ENCODE results near the gene RASGRF1. TPM values are rescaled to one million over a fixed set of nuclear protein-coding genes. Genes with fewer than 3 reads are reported as not detected.

RASGRF1 gene
- polyA plus RNA-seq, 1 donor (not counting 4 experiments of a cell fraction or from before 2014, with no cell fraction given): 0.08 TPM

GRCh38 chr15:78934655-78935023 lies 155.9 kb downstream of the RASGRF1 start:
- Histone ChIP-seq H2AFZ (ENCODE audit: control insufficient read depth, low read length) (no peak overlapping the region), H3K27me3 (ENCODE audit: control insufficient read depth, extremely low read depth, insufficient read depth, low read length) (peaks cover 21% of the 10 kb centered on the region), H3K4me3 (ENCODE audit: control insufficient read depth in 2 of 3, extremely low read depth in 1 of 3, insufficient read depth in 2 of 3, low read depth in 1 of 3, low read length in 3 of 3) (no peak overlapping the region), H4K20me1 (ENCODE audit: control insufficient read depth, extremely low read depth, insufficient read depth, low read length) (peaks cover 3% of the 10 kb centered on the region), H3K9me1 (ENCODE audit: control insufficient read depth, extremely low read depth, insufficient read depth, low read length) (no peaks in the 10 kb centered on the region), H3K79me2 (ENCODE audit: control insufficient read depth, insufficient read depth, low read length) (no peaks in the 10 kb centered on the region), H3K9ac (ENCODE audit: control insufficient read depth, extremely low read depth, insufficient read depth, low read length) (no peak overlapping the region), H3K4me1 (ENCODE audit: control insufficient read depth, extremely low read depth, insufficient read depth, low read length) (peaks cover 20% of the 10 kb centered on the region), H3K36me3 (ENCODE audit: control insufficient read depth in 2 of 2, extremely low read depth in 1 of 2, insufficient read depth in 2 of 2, low read length in 2 of 2) (no peaks in the 10 kb centered on the region), H3K9me3 (ENCODE audit: control insufficient read depth, low read depth, low read length) (no peaks in the 10 kb centered on the region), H3K27ac (ENCODE audit: control insufficient read depth, insufficient read depth, low read length) (no peak overlapping the region), H3K4me2 (ENCODE audit: control insufficient read depth, extremely low read depth, insufficient read depth, low read depth, low read length) (no peak overlapping the region)
- dilution Hi-C loops (cut with MboI; ENCODE audit: extremely low pct_ligation_motif_present, low sequenced_read_pairs): no loop called here
- FAIRE-seq (no peak), DNase-seq (ENCODE audit: low read depth, low spot score) (no peak)
- TF ChIP-seq EZH2 (IDR thresholded peaks at IDR 0.05; ENCODE audit: low read length): no peak
- no peak for TF ChIP-seq CTCF (optimal IDR thresholded peaks at IDR 0.05 in 1 of 3, IDR thresholded peaks at IDR 0.05 in 1 of 3, conservative IDR thresholded peaks at IDR 0.05 in 1 of 3; ENCODE audit: extremely low read depth in 1 of 3, insufficient read depth in 2 of 3, low read length in 3 of 3)

- H3K4me1 ChIP-seq (ENCODE audit: control insufficient read depth, extremely low read depth, insufficient read depth, low read length): peaks cover 21% of the 10 kb centered on the region
- no peak overlapping the region for H3K4me3 ChIP-seq (ENCODE audit: control insufficient read depth in 2 of 3, extremely low read depth in 1 of 3, insufficient read depth in 2 of 3, low read depth in 1 of 3, low read length in 3 of 3)
- H3K9me3 ChIP-seq (ENCODE audit: control insufficient read depth, low read depth, low read length): no peaks in the 10 kb centered on the region
- dilution Hi-C loops (cut with MboI; ENCODE audit: extremely low pct_ligation_motif_present, low sequenced_read_pairs): no loop called here
- no peak overlapping the region for H3K27ac ChIP-seq (ENCODE audit: control insufficient read depth, insufficient read depth, low read length)
- no peak overlapping the region for H3K4me2 ChIP-seq (ENCODE audit: control insufficient read depth, extremely low read depth, insufficient read depth, low read depth, low read length)
- TF ChIP-seq EZH2 (IDR thresholded peaks at IDR 0.05; ENCODE audit: low read length) (no peak), CTCF (optimal IDR thresholded peaks at IDR 0.05 in 1 of 3, IDR thresholded peaks at IDR 0.05 in 1 of 3, conservative IDR thresholded peaks at IDR 0.05 in 1 of 3; ENCODE audit: extremely low read depth in 1 of 3, insufficient read depth in 2 of 3, low read length in 3 of 3) (no peak)
- H3K79me2 ChIP-seq (ENCODE audit: control insufficient read depth, insufficient read depth, low read length): no peaks in the 10 kb centered on the region
- no peaks in the 10 kb centered on the region for H3K36me3 ChIP-seq (ENCODE audit: control insufficient read depth in 2 of 2, extremely low read depth in 1 of 2, insufficient read depth in 2 of 2, low read length in 2 of 2)
- DNase-seq (ENCODE audit: low read depth, low spot score): no peak
- no peak for FAIRE-seq
- peaks cover 21% of the 10 kb centered on the region for H3K27me3 ChIP-seq (ENCODE audit: control insufficient read depth, extremely low read depth, insufficient read depth, low read length)
- H3K9me1 ChIP-seq (ENCODE audit: control insufficient read depth, extremely low read depth, insufficient read depth, low read length): no peaks in the 10 kb centered on the region
- peaks cover 3% of the 10 kb centered on the region for H4K20me1 ChIP-seq (ENCODE audit: control insufficient read depth, extremely low read depth, insufficient read depth, low read length)
- no peak overlapping the region for H2AFZ ChIP-seq (ENCODE audit: control insufficient read depth, low read length)
- H3K9ac ChIP-seq (ENCODE audit: control insufficient read depth, extremely low read depth, insufficient read depth, low read length): no peak overlapping the region
Measured at GRCh38 chr15:78933823-78934654, 156.5 kb downstream of the RASGRF1 start.
